ENCODE results near the gene KCTD7. TPM values are rescaled to one million over a fixed set of nuclear protein-coding genes. Genes with fewer than 3 reads are reported as not detected.
"Not testable (repeated sequence)": the region's sequence is repeated elsewhere in the genome, so short reads cannot be mapped to it uniquely, and the experiment has no call there.

KCTD7 gene
- total and polyA plus RNA-seq, 4 experiments from 2014 or later: 10.1 to 63.8 (median 39.7) TPM

- Mint-ChIP-seq H3K4me3 (peak overlapping the region; percentile 96 to 99 (median 97)), H3K27ac (peak overlapping the region; percentile 99), H3K4me1 (peaks cover 10 to 33% (median 24%) of the 10 kb centered on the region in 4 donors)
- not testable (repeated sequence) for H3K27me3 ChIP-seq (ENCODE audit: insufficient read depth, low read length); H3K9me3 Mint-ChIP-seq; H3K36me3 ChIP-seq (ENCODE audit: insufficient read depth, low read length); H3K9me3 ChIP-seq (ENCODE audit: control insufficient read depth in 1 of 2, low read length in 2 of 2); H3K36me3 Mint-ChIP-seq; H3K27me3 Mint-ChIP-seq
- peaks cover 17% of the 10 kb centered on the region for H3K4me1 ChIP-seq (ENCODE audit: insufficient read depth, low read length)
- peak in 1 of 5 donors; percentile 43 for DNase-seq
- intact Hi-C loops (cut with micrococcal nuclease): loop anchor here (1.0 to 10.0 kb wide), 7 partner anchors 25 to 343 kb away; partner anchors contain the start of genes KCTD7, RABGEF1 and TYW1
- peak overlapping the region; percentile 90 to 91 for H3K4me3 ChIP-seq (ENCODE audit: low read length in 2 of 2)
- CTCF ChIA-PET (ENCODE audit: partially characterized antibody): interaction anchor here (0.7 to 1.2 kb wide), 4 partner anchors 10 to 59 kb away, joined by 3 to 4 read pairs (median 3); no protein-coding TSS in a partner anchor
- peak overlapping the region; percentile 95 for H3K27ac ChIP-seq (ENCODE audit: low read depth, low read length)
- POLR2A ChIA-PET (ENCODE audit: partially characterized antibody): interaction anchor here (0.7 to 4.5 kb wide), 18 partner anchors 9 to 343 kb away, joined by 3 to 83 read pairs (median 6); partner anchors contain the start of genes KCTD7, RABGEF1, SBDS and TYW1
Measured at GRCh38 chr7:66653719-66654274, 25.1 kb downstream of the KCTD7 start.

GRCh38 chr7:66654275-66655112 is 25.8 kb downstream of the KCTD7 start:
- H3K36me3 ChIP-seq (ENCODE audit: insufficient read depth, low read length): no peaks in the 10 kb centered on the region
- peaks cover 0 to 2% (median 0%) of the 10 kb centered on the region in 8 donors for H3K9me3 Mint-ChIP-seq
- H3K9me3 ChIP-seq (ENCODE audit: control insufficient read depth in 1 of 2, low read length in 2 of 2): no peaks in the 10 kb centered on the region
- H3K4me1 Mint-ChIP-seq: peaks cover 10 to 33% (median 24%) of the 10 kb centered on the region in 4 donors
- ChIA-PET POLR2A (ENCODE audit: partially characterized antibody) (interaction anchor here (0.7 to 4.5 kb wide), 21 partner anchors 9 to 342 kb away, joined by 3 to 83 read pairs (median 5); partner anchors contain the start of genes KCTD7, RABGEF1, SBDS and TYW1), CTCF (ENCODE audit: partially characterized antibody) (interaction anchor here (0.7 to 1.2 kb wide), 3 partner anchors 11 to 60 kb away, joined by 3 to 4 read pairs (median 3); no protein-coding TSS in a partner anchor)
- peak overlapping the region; percentile 96 to 99 (median 97) for H3K4me3 Mint-ChIP-seq
- intact Hi-C loops (cut with micrococcal nuclease): loop anchor here (1.0 to 10.0 kb wide), 7 partner anchors 26 to 342 kb away; partner anchors contain the start of genes KCTD7, RABGEF1 and TYW1
- peak overlapping the region; percentile 90 to 91 for H3K4me3 ChIP-seq (ENCODE audit: low read length in 2 of 2)
- H3K36me3 Mint-ChIP-seq: peaks cover 0 to 6% of the 10 kb centered on the region in 2 donors
- H3K27me3 Mint-ChIP-seq: no peaks in the 10 kb centered on the region
- peak overlapping the region; percentile 99 for H3K27ac Mint-ChIP-seq
- no peaks in the 10 kb centered on the region for H3K27me3 ChIP-seq (ENCODE audit: insufficient read depth, low read length)
- H3K4me1 ChIP-seq (ENCODE audit: insufficient read depth, low read length): peaks cover 17% of the 10 kb centered on the region
- peak; percentile 97 to 99 (median 98) for DNase-seq
- H3K27ac ChIP-seq (ENCODE audit: low read depth, low read length): peak overlapping the region; percentile 95

GRCh38 chr7:66655113-66655806 is 26.6 kb downstream of the KCTD7 start:
- H3K9me3 ChIP-seq (ENCODE audit: control insufficient read depth in 1 of 2, low read length in 2 of 2); H3K27me3 ChIP-seq (ENCODE audit: insufficient read depth, low read length); H3K36me3 ChIP-seq (ENCODE audit: insufficient read depth, low read length); H3K36me3 Mint-ChIP-seq; H3K27me3 Mint-ChIP-seq; H3K9me3 Mint-ChIP-seq; CTCF ChIA-PET (ENCODE audit: partially characterized antibody): not testable (repeated sequence)
- Histone ChIP-seq H3K4me1 (ENCODE audit: insufficient read depth, low read length) (peaks cover 17% of the 10 kb centered on the region), H3K4me3 (ENCODE audit: low read length in 2 of 2) (peak overlapping the region; percentile 90 to 91), H3K27ac (ENCODE audit: low read depth, low read length) (peak overlapping the region; percentile 95)
- POLR2A ChIA-PET (ENCODE audit: partially characterized antibody): interaction anchor here (1.0 to 4.5 kb wide), 11 partner anchors 11 to 340 kb away, joined by 4 to 83 read pairs (median 8); partner anchors contain the start of genes KCTD7, RABGEF1 and SBDS
- DNase-seq: peak in 1 of 5 donors; percentile 40
- peak overlapping the region; percentile 88 to 99 (median 97) for H3K4me3 Mint-ChIP-seq
- H3K4me1 Mint-ChIP-seq: peaks cover 10 to 33% (median 24%) of the 10 kb centered on the region in 4 donors
- peak overlapping the region in 6 of 7 donors; percentile 91 to 99 (median 97) for H3K27ac Mint-ChIP-seq
- intact Hi-C loops (cut with micrococcal nuclease): loop anchor here (10.0 kb wide), 1 partner anchor 190 kb away; no protein-coding TSS in a partner anchor

- CTCF ChIA-PET (ENCODE audit: partially characterized antibody); H3K36me3 ChIP-seq (ENCODE audit: insufficient read depth, low read length); H3K9me3 ChIP-seq (ENCODE audit: control insufficient read depth in 1 of 2, low read length in 2 of 2); H3K4me3 ChIP-seq (ENCODE audit: low read length in 2 of 2); H3K9me3 Mint-ChIP-seq; H3K27ac ChIP-seq (ENCODE audit: low read depth, low read length); DNase-seq; H3K36me3 Mint-ChIP-seq; H3K27me3 Mint-ChIP-seq; H3K27me3 ChIP-seq (ENCODE audit: insufficient read depth, low read length): not testable (repeated sequence)
- H3K4me3 Mint-ChIP-seq: peak overlapping the region; percentile 42 to 99 (median 96)
- intact Hi-C loops (cut with micrococcal nuclease): loop anchor here (10.0 kb wide), 1 partner anchor 189 kb away; no protein-coding TSS in a partner anchor
- H3K4me1 ChIP-seq (ENCODE audit: insufficient read depth, low read length): peaks cover 17% of the 10 kb centered on the region
- H3K4me1 Mint-ChIP-seq: peaks cover 12 to 33% (median 25%) of the 10 kb centered on the region in 4 donors
- POLR2A ChIA-PET (ENCODE audit: partially characterized antibody): interaction anchor here (1.4 to 4.5 kb wide), 6 partner anchors 13 to 189 kb away, joined by 5 to 83 read pairs (median 17); partner anchors contain the start of gene KCTD7
- peak overlapping the region in 5 of 7 donors; percentile 24 to 99 (median 72) for H3K27ac Mint-ChIP-seq
Measured at GRCh38 chr7:66655826-66656485, 27.3 kb downstream of the KCTD7 start.

- H3K9me3 ChIP-seq (ENCODE audit: control insufficient read depth in 1 of 2, low read length in 2 of 2): no peaks in the 10 kb centered on the region
- H3K9me3 Mint-ChIP-seq: peaks cover 0 to 3% (median 0%) of the 10 kb centered on the region in 8 donors
- H3K27ac Mint-ChIP-seq: no peak overlapping the region
- no peaks in the 10 kb centered on the region for H3K36me3 ChIP-seq (ENCODE audit: insufficient read depth, low read length)
- no peak overlapping the region for H3K4me3 ChIP-seq (ENCODE audit: low read length in 2 of 2)
- H3K27me3 ChIP-seq (ENCODE audit: insufficient read depth, low read length): no peaks in the 10 kb centered on the region
- POLR2A ChIA-PET (ENCODE audit: partially characterized antibody): interaction anchor here (0.6 to 1.5 kb wide), 2 partner anchors 30 to 94 kb away, joined by 3 to 5 read pairs; partner anchors contain the start of gene KCTD7
- CTCF ChIA-PET (ENCODE audit: partially characterized antibody): no interaction called here
- no peaks in the 10 kb centered on the region for H3K27me3 Mint-ChIP-seq
- H3K27ac ChIP-seq (ENCODE audit: low read depth, low read length): no peak overlapping the region
- H3K4me3 Mint-ChIP-seq: no peak overlapping the region
- peaks cover 15 to 36% (median 21%) of the 10 kb centered on the region in 4 donors for H3K4me1 Mint-ChIP-seq
- intact Hi-C loops (cut with micrococcal nuclease): loop anchor here (10.0 kb wide), 1 partner anchor 187 kb away; no protein-coding TSS in a partner anchor
- peaks cover 5 to 6% of the 10 kb centered on the region in 2 donors for H3K36me3 Mint-ChIP-seq
- H3K4me1 ChIP-seq (ENCODE audit: insufficient read depth, low read length): peaks cover 17% of the 10 kb centered on the region
- no peak for DNase-seq
Measured at GRCh38 chr7:66657798-66658197, 29.1 kb downstream of the KCTD7 start.

DNA sequence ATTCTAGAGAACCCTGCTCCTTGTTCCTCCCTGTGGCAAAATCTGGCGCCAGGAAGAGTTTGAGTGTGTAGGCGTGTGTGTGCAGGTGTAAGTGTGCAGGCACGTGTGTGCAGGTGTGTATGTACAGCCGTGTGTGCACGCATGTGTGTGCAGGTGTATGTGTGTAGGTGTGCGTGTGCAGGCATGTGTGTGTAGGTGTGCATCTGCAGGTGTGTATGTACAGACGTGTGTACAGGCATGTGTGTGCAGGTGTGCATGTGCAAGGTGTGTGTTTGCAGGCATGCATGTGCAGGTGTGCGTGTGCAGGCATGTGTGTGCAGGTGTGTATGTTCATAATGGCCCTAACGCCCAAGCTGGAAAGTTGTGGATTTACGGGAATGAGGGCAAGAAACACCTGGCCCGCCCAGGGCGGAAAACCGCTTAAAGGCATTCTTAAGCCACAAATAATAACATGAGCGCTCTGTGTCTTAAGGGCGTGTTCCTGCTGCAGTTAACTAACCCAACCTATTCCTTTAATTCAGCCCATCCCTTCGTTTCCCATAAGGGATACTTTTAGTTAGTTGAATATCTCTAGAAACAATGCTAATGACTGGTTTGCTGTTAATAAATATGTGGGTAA is 34.1 kb downstream of the KCTD7 start:
- Mint-ChIP-seq H3K4me3 (no peak overlapping the region), H3K9me3 (peaks cover 0 to 3% (median 0%) of the 10 kb centered on the region in 8 donors), H3K27me3 (no peaks in the 10 kb centered on the region), H3K27ac (no peak overlapping the region), H3K36me3 (peaks cover 0 to 5% of the 10 kb centered on the region in 2 donors), H3K4me1 (peaks cover 5 to 10% (median 7%) of the 10 kb centered on the region in 4 donors)
- Histone ChIP-seq H3K27ac (ENCODE audit: low read depth, low read length) (no peak overlapping the region), H3K4me1 (ENCODE audit: insufficient read depth, low read length) (no peaks in the 10 kb centered on the region), H3K9me3 (ENCODE audit: control insufficient read depth in 1 of 2, low read length in 2 of 2) (no peaks in the 10 kb centered on the region), H3K4me3 (ENCODE audit: low read length in 2 of 2) (no peak overlapping the region), H3K36me3 (ENCODE audit: insufficient read depth, low read length) (no peaks in the 10 kb centered on the region), H3K27me3 (ENCODE audit: insufficient read depth, low read length) (no peaks in the 10 kb centered on the region)
- no peak for DNase-seq
- intact Hi-C loops (cut with micrococcal nuclease): no loop called here
- POLR2A ChIA-PET (ENCODE audit: partially characterized antibody): no interaction called here
- CTCF ChIA-PET (ENCODE audit: partially characterized antibody): no interaction called here
